Measurements from ENCODE around the gene PLXNB2.
"Not testable (repeated sequence)": the region's sequence is repeated elsewhere in the genome, so short reads cannot be mapped to it uniquely, and the experiment has no call there.

Gene PLXNB2

DNA sequence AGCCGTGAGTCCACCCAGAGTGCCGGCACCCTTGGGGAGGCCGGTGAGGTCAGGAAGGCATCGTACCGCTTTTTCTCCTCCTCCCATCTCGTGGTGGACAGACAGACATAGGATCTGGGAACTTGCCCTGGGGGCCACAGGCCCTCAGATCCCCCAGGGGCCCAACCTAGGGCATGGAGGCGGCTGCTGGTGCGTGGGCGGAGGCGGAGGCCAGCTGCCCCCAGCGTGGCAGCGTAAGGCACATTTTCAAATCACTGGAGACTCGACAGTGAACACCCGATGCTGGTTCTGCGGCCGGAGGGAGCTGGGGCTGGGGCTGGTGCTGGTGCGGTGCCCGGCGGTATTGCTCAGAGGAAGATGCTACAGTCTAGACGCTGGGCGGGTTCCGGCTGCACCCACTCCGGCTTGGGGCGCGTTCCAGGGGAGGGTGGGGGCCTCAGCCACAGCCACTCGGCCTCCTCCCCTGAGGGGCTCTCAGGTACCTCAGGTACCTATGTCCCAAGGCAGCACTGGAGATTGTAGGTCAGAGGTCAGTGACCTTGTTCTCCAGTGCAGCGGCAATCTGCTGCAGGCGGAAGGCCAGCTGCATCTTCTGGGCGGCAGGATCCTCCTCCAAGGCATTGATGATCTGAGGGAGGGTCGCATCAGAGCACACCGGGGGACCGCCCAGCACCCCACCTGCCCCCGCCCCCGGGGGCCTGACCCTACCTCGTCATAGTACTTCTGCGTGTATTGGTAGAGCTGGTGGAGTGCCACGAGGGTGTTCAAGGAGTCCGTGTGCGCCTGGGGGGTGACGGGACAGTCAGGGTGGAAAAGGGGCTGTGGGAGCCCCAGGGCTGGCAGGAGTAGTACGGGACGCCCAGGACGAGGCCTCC lies 32.0 kb downstream of the PLXNB2 start:
- peaks cover 56% of the 10 kb centered on the region for H3K36me3 ChIP-seq (ENCODE audit: control insufficient read depth, insufficient read depth, low read length)
- peaks cover 20% of the 10 kb centered on the region for H3K27me3 ChIP-seq (ENCODE audit: control insufficient read depth, insufficient read depth, low read length)
- peaks cover 9% of the 10 kb centered on the region for H3K9me3 ChIP-seq (ENCODE audit: control insufficient read depth, insufficient read depth, low read depth, low read length)
- H3K4me1 ChIP-seq (ENCODE audit: control insufficient read depth, insufficient read depth, low read length): peaks cover 11% of the 10 kb centered on the region
- no peak overlapping the region for H3K4me3 ChIP-seq (ENCODE audit: low read depth, low read length)
- H3K9ac ChIP-seq (ENCODE audit: low read length): no peak overlapping the region
- no peak overlapping the region for H3K27ac ChIP-seq (ENCODE audit: low read depth, low read length)

DNA sequence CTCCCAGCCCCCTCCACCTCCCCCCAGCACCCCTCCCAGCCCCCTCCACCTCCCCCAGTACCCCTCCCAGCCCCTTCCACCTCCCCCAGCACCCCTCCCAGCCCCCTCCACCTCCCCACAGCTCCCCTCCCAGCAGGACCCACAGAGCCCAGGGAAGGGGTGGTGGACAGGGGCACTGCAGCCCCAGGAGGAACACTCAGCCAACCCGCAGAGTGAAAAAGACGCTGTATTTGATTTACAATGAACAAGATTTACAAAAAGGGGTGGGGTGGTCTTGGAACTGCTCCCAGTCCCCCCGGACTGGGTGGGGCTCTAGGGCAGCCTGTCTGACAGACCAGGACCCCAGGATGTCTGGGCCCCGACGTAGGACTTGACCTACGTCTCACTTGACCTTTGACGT lies 32.7 kb downstream of the PLXNB2 start:
- peaks cover 9% of the 10 kb centered on the region for H3K9me3 ChIP-seq (ENCODE audit: control insufficient read depth, insufficient read depth, low read depth, low read length)

DNA sequence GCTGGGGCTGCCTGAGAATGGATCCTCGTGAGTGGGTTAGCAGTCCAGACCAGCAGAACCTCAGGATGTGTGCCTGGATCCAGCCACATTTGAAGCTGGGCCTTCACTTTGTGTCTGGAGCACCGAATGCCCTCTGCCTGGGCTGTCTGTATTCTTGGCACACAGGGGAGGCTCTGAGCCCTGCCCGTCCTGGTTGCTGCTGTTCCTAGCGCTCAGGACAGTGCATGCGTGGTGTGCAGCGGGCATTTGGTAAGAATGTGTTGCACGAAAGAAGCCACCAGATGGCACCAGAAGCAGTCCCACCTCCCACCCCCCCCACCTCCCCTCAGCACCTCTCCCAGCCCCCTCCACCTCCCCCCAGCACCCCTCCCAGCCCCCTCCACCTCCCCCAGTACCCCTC lies 33.1 kb downstream of the PLXNB2 start:
- no peak overlapping the region for H3K4me3 ChIP-seq (ENCODE audit: low read depth, low read length)
- H3K27ac ChIP-seq (ENCODE audit: low read depth, low read length): no peak overlapping the region
- H3K9ac ChIP-seq (ENCODE audit: low read length): no peak overlapping the region
- peaks cover 30% of the 10 kb centered on the region for H3K27me3 ChIP-seq (ENCODE audit: control insufficient read depth, insufficient read depth, low read length)
- H3K36me3 ChIP-seq (ENCODE audit: control insufficient read depth, insufficient read depth, low read length): peaks cover 45% of the 10 kb centered on the region
- H3K9me3 ChIP-seq (ENCODE audit: control insufficient read depth, insufficient read depth, low read depth, low read length): peaks cover 9% of the 10 kb centered on the region
- peaks cover 15% of the 10 kb centered on the region for H3K4me1 ChIP-seq (ENCODE audit: control insufficient read depth, insufficient read depth, low read length)

More for the DNA sequence above, 32.7 kb downstream of the PLXNB2 start:
- peaks cover 49% of the 10 kb centered on the region for H3K36me3 ChIP-seq (ENCODE audit: control insufficient read depth, insufficient read depth, low read length)
- no peak overlapping the region for H3K27ac ChIP-seq (ENCODE audit: low read depth, low read length)
- H3K4me3 ChIP-seq (ENCODE audit: low read depth, low read length): no peak overlapping the region
- H3K4me1 ChIP-seq (ENCODE audit: control insufficient read depth, insufficient read depth, low read length): peaks cover 11% of the 10 kb centered on the region
- no peak overlapping the region for H3K9ac ChIP-seq (ENCODE audit: low read length)
- H3K27me3 ChIP-seq (ENCODE audit: control insufficient read depth, insufficient read depth, low read length): peaks cover 25% of the 10 kb centered on the region

GRCh38 chr22:50273781-50274180 lies 33.7 kb downstream of the PLXNB2 start:
- Histone ChIP-seq H3K4me1 (ENCODE audit: control insufficient read depth, insufficient read depth, low read length) (peaks cover 16% of the 10 kb centered on the region), H3K36me3 (ENCODE audit: control insufficient read depth, insufficient read depth, low read length) (peaks cover 39% of the 10 kb centered on the region), H3K27me3 (ENCODE audit: control insufficient read depth, insufficient read depth, low read length) (peaks cover 35% of the 10 kb centered on the region)
- not testable (repeated sequence) for H3K27ac ChIP-seq (ENCODE audit: low read depth, low read length); H3K4me3 ChIP-seq (ENCODE audit: low read depth, low read length); H3K9me3 ChIP-seq (ENCODE audit: control insufficient read depth, insufficient read depth, low read depth, low read length); H3K9ac ChIP-seq (ENCODE audit: low read length)

DNA sequence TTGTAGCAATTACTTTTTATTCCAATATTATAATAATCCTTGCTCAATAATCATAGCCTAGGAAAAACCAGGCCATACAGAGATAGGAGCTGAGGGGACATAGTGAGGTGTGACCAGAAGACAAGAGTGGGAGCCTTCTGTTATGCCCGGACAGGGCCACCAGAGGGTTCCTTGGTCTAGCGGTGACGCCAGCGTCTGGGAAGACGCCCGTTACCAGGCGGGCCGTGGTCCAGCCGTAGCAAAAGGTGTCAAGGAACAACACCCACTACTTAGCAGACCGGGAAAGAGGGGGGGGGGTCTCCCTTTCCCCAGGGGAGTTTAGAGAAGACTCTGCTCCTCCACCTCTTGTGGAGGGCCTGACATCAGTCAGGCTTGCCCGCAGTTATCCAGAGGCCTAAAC lies 34.1 kb downstream of the PLXNB2 start:
- not testable (repeated sequence) for H3K4me3 ChIP-seq (ENCODE audit: low read depth, low read length); H3K9me3 ChIP-seq (ENCODE audit: control insufficient read depth, insufficient read depth, low read depth, low read length); H3K9ac ChIP-seq (ENCODE audit: low read length); H3K27ac ChIP-seq (ENCODE audit: low read depth, low read length)
- Histone ChIP-seq H3K4me1 (ENCODE audit: control insufficient read depth, insufficient read depth, low read length) (peaks cover 16% of the 10 kb centered on the region), H3K36me3 (ENCODE audit: control insufficient read depth, insufficient read depth, low read length) (peaks cover 35% of the 10 kb centered on the region), H3K27me3 (ENCODE audit: control insufficient read depth, insufficient read depth, low read length) (peaks cover 39% of the 10 kb centered on the region)

DNA sequence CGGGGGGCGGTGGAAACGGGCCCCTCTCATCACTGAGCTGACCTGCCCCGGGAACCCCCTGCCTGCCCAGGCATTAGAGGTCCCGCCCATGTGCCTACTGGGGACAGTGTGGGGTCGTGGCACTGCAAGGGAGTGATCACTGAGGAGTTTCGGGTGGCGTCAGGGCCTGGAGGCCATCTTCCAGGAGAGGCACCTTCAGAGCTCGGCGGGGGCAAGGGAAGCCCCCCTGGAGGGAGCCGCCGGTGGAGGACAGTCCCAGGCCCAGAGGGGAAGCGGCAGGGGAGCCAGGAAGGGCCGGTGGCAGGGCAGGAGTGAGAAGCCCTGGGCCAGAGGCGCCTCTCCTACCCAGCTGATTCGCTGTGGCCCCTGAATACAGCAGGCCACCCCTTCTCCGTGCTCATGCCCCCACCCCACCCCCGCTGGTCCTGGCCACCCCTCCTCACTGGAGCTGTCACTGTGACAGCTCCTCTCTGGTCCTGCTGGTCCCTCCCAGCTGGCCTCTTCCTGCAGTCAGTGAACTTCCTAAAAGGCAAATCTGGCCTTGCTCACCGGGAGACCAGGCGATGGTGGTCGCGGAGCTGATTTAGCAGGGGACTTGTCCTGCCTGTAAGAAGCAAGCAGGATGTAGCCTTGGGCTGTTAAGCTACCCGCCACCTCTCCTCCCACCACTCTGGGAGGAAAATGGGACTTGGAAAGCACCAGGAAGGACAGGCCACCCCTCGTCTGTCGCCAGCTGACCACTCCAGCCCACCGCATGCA lies 35.2 kb downstream of the PLXNB2 start:
- Histone ChIP-seq H3K36me3 (ENCODE audit: control insufficient read depth, insufficient read depth, low read length) (peaks cover 24% of the 10 kb centered on the region), H3K4me1 (ENCODE audit: control insufficient read depth, insufficient read depth, low read length) (peaks cover 16% of the 10 kb centered on the region), H3K4me3 (ENCODE audit: low read depth, low read length) (peak overlapping the region; percentile 40), H3K9me3 (ENCODE audit: control insufficient read depth, insufficient read depth, low read depth, low read length) (peaks cover 9% of the 10 kb centered on the region), H3K27me3 (ENCODE audit: control insufficient read depth, insufficient read depth, low read length) (peaks cover 50% of the 10 kb centered on the region), H3K9ac (ENCODE audit: low read length) (no peak overlapping the region), H3K27ac (ENCODE audit: low read depth, low read length) (no peak overlapping the region)

- no peak overlapping the region for H3K27ac ChIP-seq (ENCODE audit: low read depth, low read length)
- peaks cover 7% of the 10 kb centered on the region for H3K9me3 ChIP-seq (ENCODE audit: control insufficient read depth, insufficient read depth, low read depth, low read length)
- peak overlapping the region; percentile 43 for H3K4me3 ChIP-seq (ENCODE audit: low read depth, low read length)
- no peak overlapping the region for H3K9ac ChIP-seq (ENCODE audit: low read length)
- H3K36me3 ChIP-seq (ENCODE audit: control insufficient read depth, insufficient read depth, low read length): peaks cover 17% of the 10 kb centered on the region
- H3K27me3 ChIP-seq (ENCODE audit: control insufficient read depth, insufficient read depth, low read length): peaks cover 56% of the 10 kb centered on the region
- H3K4me1 ChIP-seq (ENCODE audit: control insufficient read depth, insufficient read depth, low read length): peaks cover 16% of the 10 kb centered on the region
Observed at GRCh38 chr22:50271519-50271970, 35.9 kb downstream of the PLXNB2 start.

GRCh38 chr22:50270666-50271394 lies 36.6 kb downstream of the PLXNB2 start:
- Histone ChIP-seq H3K9me3 (ENCODE audit: control insufficient read depth, insufficient read depth, low read depth, low read length) (peaks cover under 1% of the 10 kb centered on the region; the same call in 1 of the 2 replicates), H3K36me3 (ENCODE audit: control insufficient read depth, insufficient read depth, low read length) (peaks cover 10% of the 10 kb centered on the region), H3K4me1 (ENCODE audit: control insufficient read depth, insufficient read depth, low read length) (peaks cover 16% of the 10 kb centered on the region), H3K27me3 (ENCODE audit: control insufficient read depth, insufficient read depth, low read length) (peaks cover 64% of the 10 kb centered on the region), H3K9ac (ENCODE audit: low read length) (no peak overlapping the region), H3K4me3 (ENCODE audit: low read depth, low read length) (peak overlapping the region; percentile 43), H3K27ac (ENCODE audit: low read depth, low read length) (no peak overlapping the region)

DNA sequence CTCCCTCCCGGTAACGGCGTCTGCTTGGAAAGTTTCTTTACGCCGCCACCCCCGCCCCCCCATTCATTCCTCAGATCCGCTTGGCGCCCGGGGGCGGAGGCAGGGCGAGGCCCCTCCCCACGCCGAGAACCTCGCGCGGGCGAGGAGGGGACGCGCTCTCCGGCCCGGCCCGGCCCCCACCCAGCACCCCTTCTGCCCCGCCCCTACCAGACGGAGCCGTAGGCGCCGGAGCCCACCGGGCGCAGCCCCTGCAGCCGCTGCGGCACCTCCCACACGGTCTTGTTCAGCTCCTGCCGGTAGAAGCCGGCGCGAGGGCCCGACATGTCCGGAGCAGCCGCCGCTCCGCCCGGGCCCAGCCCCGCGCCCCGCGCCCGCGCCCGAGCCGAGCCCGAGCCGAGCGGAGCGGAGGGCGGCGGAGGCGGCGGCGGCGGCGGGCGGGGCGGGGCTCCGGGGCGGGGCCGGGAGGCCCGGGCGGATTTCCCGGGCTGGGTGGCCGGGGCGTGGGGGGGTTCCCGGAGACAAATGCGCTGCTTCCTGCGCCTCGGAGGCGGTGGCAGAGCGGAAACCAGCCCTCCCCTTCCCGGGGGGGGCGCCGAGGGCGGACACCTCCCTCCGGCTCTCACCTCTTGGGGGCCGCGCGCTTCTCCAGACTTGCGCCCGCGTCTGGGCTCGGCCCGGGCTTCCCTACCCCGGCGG lies 37.3 kb downstream of the PLXNB2 start, which contains the start of gene MAPK11:
MAPK11 (minus strand) TSS at position 411 of the 696 bp plus-strand sequence; CDS start at position 323, 88 bp downstream.
- H3K9ac ChIP-seq (ENCODE audit: low read length): no peak within 1 kb of the TSS

GRCh38 chr22:50269573-50269969 lies 37.9 kb downstream of the PLXNB2 start:
- H3K9me3 ChIP-seq (ENCODE audit: control insufficient read depth, insufficient read depth, low read depth, low read length): no peaks in the 10 kb centered on the region
- H3K9ac ChIP-seq (ENCODE audit: low read length): no peak overlapping the region
- H3K36me3 ChIP-seq (ENCODE audit: control insufficient read depth, insufficient read depth, low read length): no peaks in the 10 kb centered on the region
- peaks cover 75% of the 10 kb centered on the region for H3K27me3 ChIP-seq (ENCODE audit: control insufficient read depth, insufficient read depth, low read length)
- H3K4me3 ChIP-seq (ENCODE audit: low read depth, low read length): peak overlapping the region; percentile 41
- H3K27ac ChIP-seq (ENCODE audit: low read depth, low read length): no peak overlapping the region
- peaks cover 16% of the 10 kb centered on the region for H3K4me1 ChIP-seq (ENCODE audit: control insufficient read depth, insufficient read depth, low read length)

More for the DNA sequence above, 37.3 kb downstream of the PLXNB2 start, which contains the start of gene MAPK11:
- Histone ChIP-seq H3K36me3 (ENCODE audit: control insufficient read depth, insufficient read depth, low read length) (peaks cover 3% of the 10 kb centered on the region), H3K4me1 (ENCODE audit: control insufficient read depth, insufficient read depth, low read length) (peaks cover 16% of the 10 kb centered on the region), H3K27ac (ENCODE audit: low read depth, low read length) (no peak within 1 kb of the TSS), H3K27me3 (ENCODE audit: control insufficient read depth, insufficient read depth, low read length) (peaks cover 70% of the 10 kb centered on the region), H3K9me3 (ENCODE audit: control insufficient read depth, insufficient read depth, low read depth, low read length) (no peaks in the 10 kb centered on the region), H3K4me3 (ENCODE audit: low read depth, low read length) (peak within 1 kb of the TSS; percentile 43)

Data from HUES6 (cell line).